Testis (tissue), 2 donors: ENCODE results near the gene ATG10.

Experiments used
- POLR2A ChIP-seq: fragments of 450-650 bp; IDR thresholded peaks from one replicate; pipeline ENCODE4 v1.6.1; 2017; ENCODE audit warnings: antibody characterized with exemption, mild to moderate bottlenecking, moderate library complexity
- TF ChIP-seq, protein P1 (sequence below), 3 experiments: fragments of 450-650 bp in 2 of 3; fragments of 200-600 bp in 1 of 3; sonication (generic) in 1 of 3; IDR thresholded peaks; one replicate each; pipeline ENCODE4 v1.5.1; 2016 to 2019; ENCODE audit warnings: antibody characterized with exemption in 3 of 3, mild to moderate bottlenecking in 2 of 3, moderate library complexity in 1 of 3

- TF ChIP-seq, protein P1, sequence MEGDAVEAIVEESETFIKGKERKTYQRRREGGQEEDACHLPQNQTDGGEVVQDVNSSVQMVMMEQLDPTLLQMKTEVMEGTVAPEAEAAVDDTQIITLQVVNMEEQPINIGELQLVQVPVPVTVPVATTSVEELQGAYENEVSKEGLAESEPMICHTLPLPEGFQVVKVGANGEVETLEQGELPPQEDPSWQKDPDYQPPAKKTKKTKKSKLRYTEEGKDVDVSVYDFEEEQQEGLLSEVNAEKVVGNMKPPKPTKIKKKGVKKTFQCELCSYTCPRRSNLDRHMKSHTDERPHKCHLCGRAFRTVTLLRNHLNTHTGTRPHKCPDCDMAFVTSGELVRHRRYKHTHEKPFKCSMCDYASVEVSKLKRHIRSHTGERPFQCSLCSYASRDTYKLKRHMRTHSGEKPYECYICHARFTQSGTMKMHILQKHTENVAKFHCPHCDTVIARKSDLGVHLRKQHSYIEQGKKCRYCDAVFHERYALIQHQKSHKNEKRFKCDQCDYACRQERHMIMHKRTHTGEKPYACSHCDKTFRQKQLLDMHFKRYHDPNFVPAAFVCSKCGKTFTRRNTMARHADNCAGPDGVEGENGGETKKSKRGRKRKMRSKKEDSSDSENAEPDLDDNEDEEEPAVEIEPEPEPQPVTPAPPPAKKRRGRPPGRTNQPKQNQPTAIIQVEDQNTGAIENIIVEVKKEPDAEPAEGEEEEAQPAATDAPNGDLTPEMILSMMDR (IDR thresholded peaks at IDR 0.05) = no peak
- TF ChIP-seq POLR2A = no peak
Observed at GRCh38 chr5:81989204-81989603, 17.4 kb downstream of the ATG10 start.
